ENCODE data around the gene ARMC3. TPM values are rescaled to one million over a fixed set of nuclear protein-coding genes. Genes with fewer than 3 reads are reported as not detected.

The ARMC3 gene
- total RNA-seq, 4 donors from 2014 or later = not detected

DNA sequence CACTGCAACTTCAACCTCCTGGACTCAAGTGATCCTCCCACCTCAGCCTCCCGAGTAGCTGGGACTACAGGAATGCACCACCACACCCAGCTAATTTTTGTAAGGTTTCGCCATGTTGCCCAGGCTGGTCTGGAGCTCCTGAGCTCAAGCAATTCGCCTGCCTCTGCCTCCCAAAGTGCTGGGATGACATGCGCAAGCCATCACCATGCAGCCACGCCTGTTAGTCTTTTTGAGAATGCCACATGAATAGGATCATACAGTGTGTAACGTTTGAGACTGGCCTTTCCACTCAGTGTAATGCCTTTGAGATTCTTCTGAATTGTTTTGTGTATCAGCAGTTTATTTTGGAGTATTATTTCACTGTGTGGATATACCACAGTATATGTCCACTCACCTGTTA, 91.8 kb downstream of the ARMC3 start:
- no peak overlapping the region for H3K4me3 ChIP-seq (ENCODE audit: low read depth, poor library complexity, severe bottlenecking)
- WGBS, 2 donors = 81 to 84% methylated on average over 6 of the region's 6 CpGs
- DNase-seq (ENCODE audit: low spot score in 2 of 2) = no peak
- TF ChIP-seq POLR2A (IDR thresholded peaks at IDR 0.05) = no peak
- TF ChIP-seq, protein P1, sequence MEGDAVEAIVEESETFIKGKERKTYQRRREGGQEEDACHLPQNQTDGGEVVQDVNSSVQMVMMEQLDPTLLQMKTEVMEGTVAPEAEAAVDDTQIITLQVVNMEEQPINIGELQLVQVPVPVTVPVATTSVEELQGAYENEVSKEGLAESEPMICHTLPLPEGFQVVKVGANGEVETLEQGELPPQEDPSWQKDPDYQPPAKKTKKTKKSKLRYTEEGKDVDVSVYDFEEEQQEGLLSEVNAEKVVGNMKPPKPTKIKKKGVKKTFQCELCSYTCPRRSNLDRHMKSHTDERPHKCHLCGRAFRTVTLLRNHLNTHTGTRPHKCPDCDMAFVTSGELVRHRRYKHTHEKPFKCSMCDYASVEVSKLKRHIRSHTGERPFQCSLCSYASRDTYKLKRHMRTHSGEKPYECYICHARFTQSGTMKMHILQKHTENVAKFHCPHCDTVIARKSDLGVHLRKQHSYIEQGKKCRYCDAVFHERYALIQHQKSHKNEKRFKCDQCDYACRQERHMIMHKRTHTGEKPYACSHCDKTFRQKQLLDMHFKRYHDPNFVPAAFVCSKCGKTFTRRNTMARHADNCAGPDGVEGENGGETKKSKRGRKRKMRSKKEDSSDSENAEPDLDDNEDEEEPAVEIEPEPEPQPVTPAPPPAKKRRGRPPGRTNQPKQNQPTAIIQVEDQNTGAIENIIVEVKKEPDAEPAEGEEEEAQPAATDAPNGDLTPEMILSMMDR (IDR thresholded peaks at IDR 0.05) = no peak
- intact Hi-C loops (cut with DNase I; ENCODE audit: low total_unique reads) = no loop called here

DNA sequence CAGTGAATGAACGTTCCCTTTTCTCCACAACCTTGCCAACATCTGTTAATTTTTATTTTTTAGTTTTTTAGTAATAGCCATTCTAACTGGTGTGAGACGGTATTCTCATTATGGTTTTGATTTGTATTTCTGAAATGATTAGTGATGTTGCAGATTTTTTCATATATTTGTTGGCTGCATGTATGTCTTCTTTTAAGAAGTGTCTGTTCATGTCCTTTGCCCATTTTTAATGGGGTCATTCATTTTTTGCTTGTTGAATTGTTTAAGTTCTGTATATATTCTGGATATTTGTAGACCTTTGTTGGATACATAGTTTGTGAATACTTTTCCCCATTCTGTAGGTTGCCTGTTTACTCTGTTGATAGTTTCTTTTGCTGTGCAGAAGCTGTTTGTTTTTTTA, 93.6 kb downstream of the ARMC3 start:
- DNase-seq (ENCODE audit: low spot score in 2 of 2) = no peak
- intact Hi-C loops (cut with DNase I; ENCODE audit: low total_unique reads) = no loop called here
- TF ChIP-seq, protein P1 (IDR thresholded peaks at IDR 0.05) = no peak
- no peak for TF ChIP-seq POLR2A (IDR thresholded peaks at IDR 0.05)
- 78 to 84% methylated on average over 2 of the region's 2 CpGs for WGBS, 2 donors
- H3K4me3 ChIP-seq (ENCODE audit: low read depth, poor library complexity, severe bottlenecking) = no peak overlapping the region

DNA sequence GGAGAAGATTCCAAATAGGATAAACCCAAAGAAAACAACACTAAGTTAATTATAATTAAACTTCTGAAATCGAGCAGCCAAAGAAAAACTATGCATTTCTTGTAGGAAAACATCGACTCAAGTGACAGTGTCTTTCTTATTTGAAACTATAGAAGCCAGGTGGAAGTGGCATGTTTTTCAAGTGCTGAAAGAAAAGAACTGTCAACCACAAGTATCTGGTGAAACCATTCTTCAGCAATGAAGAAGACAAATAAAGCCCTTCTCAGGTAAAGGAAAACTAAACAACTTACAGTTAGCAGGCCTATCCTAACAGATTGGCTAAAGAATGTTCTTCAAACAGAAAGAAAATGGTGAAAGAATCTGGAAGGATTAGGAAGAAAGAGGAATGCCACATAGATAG, 96.1 kb downstream of the ARMC3 start:
- no peak overlapping the region for H3K4me3 ChIP-seq (ENCODE audit: low read depth, poor library complexity, severe bottlenecking)
- TF ChIP-seq POLR2A (IDR thresholded peaks at IDR 0.05) = no peak
- TF ChIP-seq, protein P1 (IDR thresholded peaks at IDR 0.05) = no peak
- 93% methylated on average over 2 of the region's 2 CpGs for WGBS, 2 donors

DNA sequence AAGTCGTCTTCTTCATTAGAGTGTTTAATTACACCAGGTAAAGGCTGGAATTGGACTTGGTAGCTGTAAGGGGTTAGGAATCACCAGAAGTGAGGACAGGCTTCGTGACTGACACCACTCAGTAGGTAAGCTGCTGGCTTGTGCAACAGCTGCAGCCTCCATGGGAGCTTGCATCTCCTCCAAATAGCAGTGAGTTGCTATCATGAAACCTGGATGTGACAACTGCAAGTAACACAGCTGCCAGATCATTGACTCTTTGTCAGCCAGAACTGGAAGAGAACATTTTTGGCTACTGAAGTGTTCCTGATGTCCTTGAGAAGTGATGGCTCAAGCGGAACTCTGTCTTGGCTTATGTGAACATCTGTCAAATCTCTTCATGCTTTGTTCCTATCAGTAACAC, 103.5 kb downstream of the ARMC3 start:
- no peak overlapping the region for H3K4me3 ChIP-seq (ENCODE audit: low read depth, poor library complexity, severe bottlenecking)
- 71 to 78% methylated on average over 3 of the region's 3 CpGs for WGBS, 2 donors
- intact Hi-C loops (cut with DNase I; ENCODE audit: low total_unique reads) = no loop called here
- DNase-seq (ENCODE audit: low spot score in 2 of 2) = no peak
- TF ChIP-seq, protein P1 (IDR thresholded peaks at IDR 0.05) = no peak
- TF ChIP-seq POLR2A (IDR thresholded peaks at IDR 0.05) = no peak

More for the DNA sequence above, 96.1 kb downstream of the ARMC3 start:
- DNase-seq (ENCODE audit: low spot score in 2 of 2) = no peak
- intact Hi-C loops (cut with DNase I; ENCODE audit: low total_unique reads) = no loop called here

DNA sequence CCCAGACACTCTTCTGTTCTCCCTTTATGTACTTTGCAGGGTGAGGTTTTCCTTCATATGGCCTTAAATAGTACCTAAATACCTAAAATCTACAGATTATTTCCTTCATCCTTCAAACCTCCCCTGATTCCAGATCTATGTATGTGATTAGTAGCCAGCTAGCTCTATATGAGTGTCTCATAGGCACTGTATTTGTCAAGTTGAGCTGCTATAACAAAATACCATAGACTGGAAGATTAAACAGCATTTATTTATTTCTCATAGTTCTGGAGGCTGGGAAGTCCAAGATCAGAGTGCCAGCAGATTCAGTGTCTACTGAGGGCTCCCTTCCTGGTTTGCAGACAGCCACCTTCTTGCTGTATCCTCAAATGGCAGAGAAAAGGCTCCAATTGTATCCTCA, 106.9 kb downstream of the ARMC3 start:
- H3K4me3 ChIP-seq (ENCODE audit: low read depth, poor library complexity, severe bottlenecking) = no peak overlapping the region
- DNase-seq (ENCODE audit: low spot score in 2 of 2) = no peak
- TF ChIP-seq, protein P1 (IDR thresholded peaks at IDR 0.05) = no peak
- TF ChIP-seq POLR2A (IDR thresholded peaks at IDR 0.05) = no peak
- intact Hi-C loops (cut with DNase I; ENCODE audit: low total_unique reads) = no loop called here

DNA sequence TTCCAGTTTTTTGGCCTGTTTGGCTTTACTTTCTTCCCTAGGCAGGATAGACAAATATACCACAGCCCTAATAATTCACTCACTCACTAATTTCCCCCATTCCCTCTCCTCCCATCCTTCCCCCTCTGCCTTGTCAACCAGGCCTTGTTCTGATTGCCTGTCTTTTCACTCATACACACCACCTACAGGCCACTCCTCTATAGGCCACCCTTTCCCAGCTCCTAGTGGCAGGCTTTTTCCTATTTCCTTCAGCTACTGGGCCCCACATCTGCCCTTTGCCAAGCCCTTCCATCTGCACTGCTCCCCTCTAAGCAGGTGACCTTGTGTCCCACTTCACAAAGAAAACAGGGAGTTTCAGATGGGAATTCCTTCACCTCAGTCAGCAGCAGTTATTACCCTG, 107.7 kb downstream of the ARMC3 start:
- TF ChIP-seq POLR2A (IDR thresholded peaks at IDR 0.05) = no peak
- intact Hi-C loops (cut with DNase I; ENCODE audit: low total_unique reads) = no loop called here
- no peak overlapping the region for H3K4me3 ChIP-seq (ENCODE audit: low read depth, poor library complexity, severe bottlenecking)
- DNase-seq (ENCODE audit: low spot score in 2 of 2) = no peak

Data from lower leg skin (tissue), 4 donors.